ENCODE results near the gene CSNK1G1.

The CSNK1G1 gene

DNA sequence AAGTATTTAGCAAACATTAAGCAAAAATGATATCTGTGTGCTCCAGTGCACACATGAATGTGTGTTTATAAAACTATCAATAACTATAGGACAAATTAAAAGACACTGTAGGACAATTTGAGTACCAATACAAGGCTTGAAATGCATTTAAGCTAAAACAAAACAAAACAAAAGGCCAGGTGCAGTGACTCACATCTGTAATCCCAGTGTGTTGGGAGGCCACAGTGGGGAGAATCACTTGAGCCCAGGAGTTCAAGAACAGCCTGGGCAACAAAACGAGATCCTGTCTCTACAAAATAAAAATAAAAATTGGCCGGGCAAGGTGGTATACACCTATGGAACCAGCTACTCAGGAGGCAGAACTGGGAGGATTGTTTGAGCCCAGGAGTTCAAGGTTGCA is 50.7 kb downstream of the CSNK1G1 start:
- WGBS, 2 donors (ENCODE audit: extremely low coverage in 2 of 2, insufficient read length in 2 of 2, insufficient replicate concordance in 1 of 2) = no CpG with 5 or more reads among the region's 2 CpGs
- Histone ChIP-seq H3K4me1 (ENCODE audit: control insufficient read depth in 2 of 2, insufficient read depth in 1 of 2, low read depth in 1 of 2, low read length in 2 of 2) (no peaks in the 10 kb centered on the region), H3K9me3 (replicated peaks in 1 of 2; ENCODE audit: control insufficient read depth in 2 of 2, insufficient read depth in 1 of 2, low read depth in 1 of 2, low read length in 2 of 2) (peaks cover 0 to 11% of the 10 kb centered on the region in 2 donors), H4K91ac (ENCODE audit: low read depth, low read length, poor library complexity) (no peak overlapping the region), H2BK120ac (ENCODE audit: low read depth, low read length) (no peak overlapping the region), H2BK5ac (ENCODE audit: low read length) (no peak overlapping the region), H3K79me1 (ENCODE audit: low read depth, low read length) (peaks cover under 1% of the 10 kb centered on the region), H2BK12ac (ENCODE audit: low read length) (no peak overlapping the region), H3K27me3 (ENCODE audit: control insufficient read depth in 3 of 3, insufficient read depth in 3 of 3, low read depth in 1 of 3, low read length in 3 of 3) (no peaks in the 10 kb centered on the region), H2BK15ac (ENCODE audit: low read length) (no peak overlapping the region), H3K18ac (ENCODE audit: low read length) (no peak overlapping the region), H3K4me2 (ENCODE audit: insufficient read depth, low read length, poor library complexity, severe bottlenecking) (no peak overlapping the region), H3K36me3 (replicated peaks in 1 of 2; ENCODE audit: control insufficient read depth in 2 of 2, insufficient read depth in 2 of 2, low read length in 2 of 2) (peaks cover 2 to 3% of the 10 kb centered on the region in 2 donors), H2AK5ac (ENCODE audit: low read depth, low read length) (no peak overlapping the region), H3K9ac (ENCODE audit: low read depth, low read length, poor library complexity) (no peak overlapping the region), H3K4me3 (ENCODE audit: low read length in 2 of 2) (no peak overlapping the region), H4K8ac (ENCODE audit: low read depth, low read length) (no peak overlapping the region), H3K4ac (ENCODE audit: low read length) (no peak overlapping the region), H2AFZ (ENCODE audit: low read length) (no peak overlapping the region), H3K14ac (ENCODE audit: low read length) (no peak overlapping the region), H3K23ac (ENCODE audit: low read depth, low read length, poor library complexity) (no peak overlapping the region), H3K27ac (replicated peaks; ENCODE audit: low read length) (no peak overlapping the region)
- DNase-seq (ENCODE audit: low spot score) = no peak

DNA sequence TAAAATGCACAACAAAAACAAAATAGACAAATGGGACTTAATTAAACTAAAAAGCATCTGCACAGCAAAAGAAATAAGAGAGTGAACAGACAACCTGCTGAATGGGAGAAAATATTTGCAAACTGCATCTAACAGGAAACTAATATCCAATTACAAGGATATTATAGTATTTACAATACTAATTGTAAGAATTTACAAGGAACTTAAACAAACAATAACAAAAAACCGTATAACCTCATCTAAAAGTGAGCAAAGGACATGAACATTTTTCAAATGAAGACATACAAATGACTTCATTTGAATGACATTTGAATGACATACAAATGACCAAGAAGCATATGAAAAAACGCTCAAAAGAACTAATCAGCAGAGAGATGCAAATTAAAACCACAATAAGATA is 66.4 kb downstream of the CSNK1G1 start:
- Histone ChIP-seq H3K4ac (ENCODE audit: low read length) (no peak overlapping the region), H4K8ac (ENCODE audit: low read depth, low read length) (no peak overlapping the region), H4K91ac (ENCODE audit: low read depth, low read length, poor library complexity) (no peak overlapping the region), H3K4me3 (ENCODE audit: low read length in 2 of 2) (no peak overlapping the region), H2AK5ac (ENCODE audit: low read depth, low read length) (no peak overlapping the region), H3K4me1 (ENCODE audit: control insufficient read depth in 2 of 2, insufficient read depth in 1 of 2, low read depth in 1 of 2, low read length in 2 of 2) (peaks cover 4 to 6% of the 10 kb centered on the region in 2 donors), H2BK15ac (ENCODE audit: low read length) (no peak overlapping the region), H3K4me2 (ENCODE audit: insufficient read depth, low read length, poor library complexity, severe bottlenecking) (no peak overlapping the region), H3K9ac (ENCODE audit: low read depth, low read length, poor library complexity) (no peak overlapping the region), H2BK5ac (ENCODE audit: low read length) (no peak overlapping the region), H3K14ac (ENCODE audit: low read length) (no peak overlapping the region), H2BK120ac (ENCODE audit: low read depth, low read length) (no peak overlapping the region), H3K27me3 (ENCODE audit: control insufficient read depth in 3 of 3, insufficient read depth in 3 of 3, low read depth in 1 of 3, low read length in 3 of 3) (no peaks in the 10 kb centered on the region), H2AFZ (ENCODE audit: low read length) (no peak overlapping the region), H3K9me3 (replicated peaks in 1 of 2; ENCODE audit: control insufficient read depth in 2 of 2, insufficient read depth in 1 of 2, low read depth in 1 of 2, low read length in 2 of 2) (no peaks in the 10 kb centered on the region), H3K27ac (replicated peaks; ENCODE audit: low read length) (no peak overlapping the region), H3K23ac (ENCODE audit: low read depth, low read length, poor library complexity) (no peak overlapping the region), H3K79me1 (ENCODE audit: low read depth, low read length) (no peaks in the 10 kb centered on the region), H2BK12ac (ENCODE audit: low read length) (no peak overlapping the region), H3K36me3 (replicated peaks in 1 of 2; ENCODE audit: control insufficient read depth in 2 of 2, insufficient read depth in 2 of 2, low read length in 2 of 2) (peaks cover 0 to 10% of the 10 kb centered on the region in 2 donors), H3K18ac (ENCODE audit: low read length) (no peak overlapping the region)
- no CpG with 5 or more reads among the region's 2 CpGs for WGBS, 2 donors (ENCODE audit: extremely low coverage in 2 of 2, insufficient read length in 2 of 2, insufficient replicate concordance in 1 of 2)
- no peak for DNase-seq (ENCODE audit: low spot score)

DNA sequence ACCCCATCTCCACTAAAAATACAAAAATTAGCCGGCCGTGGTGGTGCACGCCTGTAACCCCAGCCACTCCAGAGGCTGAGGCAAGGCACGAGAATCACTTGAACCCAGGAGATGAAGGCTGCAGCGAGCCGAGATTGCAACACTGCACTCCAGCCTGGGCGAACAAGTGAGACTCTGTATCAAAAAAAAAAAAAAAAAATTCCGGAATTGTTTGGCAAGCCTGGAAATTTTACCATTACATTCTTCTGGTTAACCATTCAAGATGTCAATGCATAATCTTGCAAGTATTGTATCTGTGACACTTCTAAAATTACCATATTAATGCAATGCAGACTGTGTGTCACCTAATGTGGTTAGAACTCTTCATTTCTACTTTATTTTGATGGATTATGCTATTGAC is 67.0 kb downstream of the CSNK1G1 start:
- WGBS, 2 donors (ENCODE audit: extremely low coverage in 2 of 2, insufficient read length in 2 of 2, insufficient replicate concordance in 1 of 2) = no CpG with 5 or more reads among the region's 8 CpGs
- no peak overlapping the region for H4K91ac ChIP-seq (ENCODE audit: low read depth, low read length, poor library complexity)

DNA sequence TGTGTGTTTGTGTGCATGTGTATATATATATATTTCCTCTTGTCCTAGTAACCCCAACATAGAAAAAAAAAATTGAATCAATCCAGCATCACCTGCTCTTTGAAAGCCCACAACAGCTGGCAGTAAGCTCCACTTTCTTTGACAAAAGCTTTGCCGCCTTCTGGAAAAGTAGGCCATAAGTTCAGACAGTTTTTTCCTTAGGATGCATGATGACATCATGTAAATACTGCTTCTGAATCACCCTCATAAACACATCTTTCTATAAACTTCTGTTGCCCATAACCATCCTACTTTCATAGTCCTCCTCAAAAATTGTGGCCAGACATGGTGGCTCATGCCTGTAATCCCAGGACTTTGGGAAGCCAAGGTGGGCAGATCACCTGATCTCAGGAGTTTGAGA is 67.4 kb downstream of the CSNK1G1 start:
- Histone ChIP-seq H4K91ac (ENCODE audit: low read depth, low read length, poor library complexity) (no peak overlapping the region), H3K4me3 (ENCODE audit: low read length in 2 of 2) (no peak overlapping the region), H3K36me3 (replicated peaks in 1 of 2; ENCODE audit: control insufficient read depth in 2 of 2, insufficient read depth in 2 of 2, low read length in 2 of 2) (peaks cover 0 to 8% of the 10 kb centered on the region in 2 donors), H2BK5ac (ENCODE audit: low read length) (no peak overlapping the region), H3K4me1 (ENCODE audit: control insufficient read depth in 2 of 2, insufficient read depth in 1 of 2, low read depth in 1 of 2, low read length in 2 of 2) (peaks cover 4 to 6% of the 10 kb centered on the region in 2 donors), H3K27me3 (ENCODE audit: control insufficient read depth in 3 of 3, insufficient read depth in 3 of 3, low read depth in 1 of 3, low read length in 3 of 3) (no peaks in the 10 kb centered on the region), H3K79me1 (ENCODE audit: low read depth, low read length) (no peaks in the 10 kb centered on the region), H3K14ac (ENCODE audit: low read length) (no peak overlapping the region), H3K4me2 (ENCODE audit: insufficient read depth, low read length, poor library complexity, severe bottlenecking) (no peak overlapping the region), H3K9me3 (replicated peaks in 1 of 2; ENCODE audit: control insufficient read depth in 2 of 2, insufficient read depth in 1 of 2, low read depth in 1 of 2, low read length in 2 of 2) (no peaks in the 10 kb centered on the region), H3K27ac (replicated peaks; ENCODE audit: low read length) (no peak overlapping the region), H3K9ac (ENCODE audit: low read depth, low read length, poor library complexity) (no peak overlapping the region), H3K4ac (ENCODE audit: low read length) (no peak overlapping the region), H3K18ac (ENCODE audit: low read length) (no peak overlapping the region), H3K23ac (ENCODE audit: low read depth, low read length, poor library complexity) (no peak overlapping the region), H2AK5ac (ENCODE audit: low read depth, low read length) (no peak overlapping the region), H2BK120ac (ENCODE audit: low read depth, low read length) (no peak overlapping the region), H2BK15ac (ENCODE audit: low read length) (no peak overlapping the region), H4K8ac (ENCODE audit: low read depth, low read length) (no peak overlapping the region), H2BK12ac (ENCODE audit: low read length) (no peak overlapping the region), H2AFZ (ENCODE audit: low read length) (no peak overlapping the region)
- no CpG with 5 or more reads among the region's 1 CpG for WGBS, 2 donors (ENCODE audit: extremely low coverage in 2 of 2, insufficient read length in 2 of 2, insufficient replicate concordance in 1 of 2)
- no peak for DNase-seq (ENCODE audit: low spot score)

More for the DNA sequence above, 67.0 kb downstream of the CSNK1G1 start:
- no peak overlapping the region for H2BK15ac ChIP-seq (ENCODE audit: low read length)
- H3K27me3 ChIP-seq (ENCODE audit: control insufficient read depth in 3 of 3, insufficient read depth in 3 of 3, low read depth in 1 of 3, low read length in 3 of 3) = no peaks in the 10 kb centered on the region
- H3K79me1 ChIP-seq (ENCODE audit: low read depth, low read length) = no peaks in the 10 kb centered on the region
- H2BK12ac ChIP-seq (ENCODE audit: low read length) = no peak overlapping the region
- no peak overlapping the region for H3K4ac ChIP-seq (ENCODE audit: low read length)
- H2BK120ac ChIP-seq (ENCODE audit: low read depth, low read length) = no peak overlapping the region
- peaks cover 0 to 10% of the 10 kb centered on the region in 2 donors for H3K36me3 ChIP-seq (replicated peaks in 1 of 2; ENCODE audit: control insufficient read depth in 2 of 2, insufficient read depth in 2 of 2, low read length in 2 of 2)
- no peak for DNase-seq (ENCODE audit: low spot score)
- H2BK5ac ChIP-seq (ENCODE audit: low read length) = no peak overlapping the region
- H3K18ac ChIP-seq (ENCODE audit: low read length) = no peak overlapping the region
- H3K9me3 ChIP-seq (replicated peaks in 1 of 2; ENCODE audit: control insufficient read depth in 2 of 2, insufficient read depth in 1 of 2, low read depth in 1 of 2, low read length in 2 of 2) = no peaks in the 10 kb centered on the region
- H3K4me3 ChIP-seq (ENCODE audit: low read length in 2 of 2) = no peak overlapping the region
- H3K14ac ChIP-seq (ENCODE audit: low read length) = no peak overlapping the region
- no peak overlapping the region for H3K27ac ChIP-seq (replicated peaks; ENCODE audit: low read length)
- H2AFZ ChIP-seq (ENCODE audit: low read length) = no peak overlapping the region
- H2AK5ac ChIP-seq (ENCODE audit: low read depth, low read length) = no peak overlapping the region
- H3K23ac ChIP-seq (ENCODE audit: low read depth, low read length, poor library complexity) = no peak overlapping the region
- H3K4me1 ChIP-seq (ENCODE audit: control insufficient read depth in 2 of 2, insufficient read depth in 1 of 2, low read depth in 1 of 2, low read length in 2 of 2) = peaks cover 4 to 6% of the 10 kb centered on the region in 2 donors
- no peak overlapping the region for H3K9ac ChIP-seq (ENCODE audit: low read depth, low read length, poor library complexity)
- H4K8ac ChIP-seq (ENCODE audit: low read depth, low read length) = no peak overlapping the region
- no peak overlapping the region for H3K4me2 ChIP-seq (ENCODE audit: insufficient read depth, low read length, poor library complexity, severe bottlenecking)

Measured in neuronal stem cell (in vitro differentiated cells).